ENCODE results near the gene SFXN3. TPM values are rescaled to one million over a fixed set of nuclear protein-coding genes. Genes with fewer than 3 reads are reported as not detected.
A peak's percentile ranks its signal among the peaks of the same experiment; 100 is the strongest.

The SFXN3 gene
- total and polyA plus RNA-seq, 2 of the 13 experiments (the other 11 are each of a cell fraction or from before 2014, with no cell fraction given), result 16.8 to 71.5 TPM

DNA sequence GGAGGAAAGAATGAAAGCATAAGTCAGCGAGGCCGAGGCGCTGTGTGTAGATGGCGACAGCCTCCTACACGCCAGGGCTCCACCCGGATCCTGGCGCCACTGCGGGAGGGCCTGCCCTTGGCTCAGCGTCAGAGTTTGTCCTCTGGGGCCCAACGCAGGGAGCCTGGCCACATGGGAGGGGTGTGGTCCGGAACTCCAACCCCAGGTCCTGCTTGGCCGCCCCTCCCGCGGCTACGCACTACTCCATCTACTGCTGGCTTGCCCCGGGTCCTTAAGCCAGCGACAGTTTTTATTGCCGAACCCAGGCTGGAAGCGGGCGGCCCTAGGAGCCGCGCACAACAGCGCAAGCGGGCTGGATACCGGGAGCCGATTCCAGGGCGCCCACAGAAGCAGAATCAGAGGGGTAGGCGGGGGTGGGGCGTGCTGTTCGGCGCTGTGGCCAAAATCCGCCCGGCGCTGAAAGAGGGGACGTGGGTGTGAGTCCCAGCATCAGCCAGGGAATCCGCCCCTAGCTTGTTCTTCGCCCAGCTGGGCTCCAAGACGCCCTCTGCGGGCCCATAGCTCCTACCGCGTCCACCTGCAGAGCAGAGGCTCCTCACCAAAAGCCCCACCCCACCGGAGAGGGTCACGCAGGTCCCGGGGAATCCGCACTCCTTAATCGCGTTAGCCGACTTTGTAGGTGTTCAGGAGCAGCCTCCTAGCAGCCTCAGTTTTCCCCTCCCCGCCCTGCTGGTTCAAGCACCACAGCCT is 35.3 kb downstream of the SFXN3 start (continued):
- TF ChIP-seq SYNCRIP (IDR thresholded peaks at IDR 0.05; ENCODE audit: insufficient read depth, low read depth, low read length), result no peak
- TF ChIP-seq, protein P1, sequence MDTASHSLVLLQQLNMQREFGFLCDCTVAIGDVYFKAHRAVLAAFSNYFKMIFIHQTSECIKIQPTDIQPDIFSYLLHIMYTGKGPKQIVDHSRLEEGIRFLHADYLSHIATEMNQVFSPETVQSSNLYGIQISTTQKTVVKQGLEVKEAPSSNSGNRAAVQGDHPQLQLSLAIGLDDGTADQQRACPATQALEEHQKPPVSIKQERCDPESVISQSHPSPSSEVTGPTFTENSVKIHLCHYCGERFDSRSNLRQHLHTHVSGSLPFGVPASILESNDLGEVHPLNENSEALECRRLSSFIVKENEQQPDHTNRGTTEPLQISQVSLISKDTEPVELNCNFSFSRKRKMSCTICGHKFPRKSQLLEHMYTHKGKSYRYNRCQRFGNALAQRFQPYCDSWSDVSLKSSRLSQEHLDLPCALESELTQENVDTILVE (CRISPR knock-in tag; IDR thresholded peaks at IDR 0.05), result no peak
- peak; percentile 68 for TF ChIP-seq HIVEP1 (CRISPR knock-in tag; IDR thresholded peaks at IDR 0.05)
- TF ChIP-seq CREB1 (IDR thresholded peaks at IDR 0.05), result no peak; the same call in 1 of the 2 replicates
- TF ChIP-seq CREB1 (CRISPR knock-in tag; IDR thresholded peaks at IDR 0.05), result peak; percentile 69
- TF ChIP-seq, protein P2, sequence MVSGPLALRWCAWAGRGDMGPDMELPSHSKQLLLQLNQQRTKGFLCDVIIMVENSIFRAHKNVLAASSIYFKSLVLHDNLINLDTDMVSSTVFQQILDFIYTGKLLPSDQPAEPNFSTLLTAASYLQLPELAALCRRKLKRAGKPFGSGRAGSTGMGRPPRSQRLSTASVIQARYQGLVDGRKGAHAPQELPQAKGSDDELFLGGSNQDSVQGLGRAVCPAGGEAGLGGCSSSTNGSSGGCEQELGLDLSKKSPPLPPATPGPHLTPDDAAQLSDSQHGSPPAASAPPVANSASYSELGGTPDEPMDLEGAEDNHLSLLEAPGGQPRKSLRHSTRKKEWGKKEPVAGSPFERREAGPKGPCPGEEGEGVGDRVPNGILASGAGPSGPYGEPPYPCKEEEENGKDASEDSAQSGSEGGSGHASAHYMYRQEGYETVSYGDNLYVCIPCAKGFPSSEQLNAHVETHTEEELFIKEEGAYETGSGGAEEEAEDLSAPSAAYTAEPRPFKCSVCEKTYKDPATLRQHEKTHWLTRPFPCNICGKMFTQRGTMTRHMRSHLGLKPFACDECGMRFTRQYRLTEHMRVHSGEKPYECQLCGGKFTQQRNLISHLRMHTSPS (CRISPR knock-in tag; IDR thresholded peaks at IDR 0.05; ENCODE audit: low read depth), result 0 out of 2 replicates have a peak, but pooled peaks have one; percentile 28
- no peak for TF ChIP-seq NFYB (CRISPR knock-in tag; IDR thresholded peaks at IDR 0.05)
- TF ChIP-seq SP2 (CRISPR knock-in tag; IDR thresholded peaks at IDR 0.05), result no peak
- peak; percentile 65 for TF ChIP-seq TARDBP (CRISPR knock-in tag; IDR thresholded peaks at IDR 0.05)
- TF ChIP-seq BRD4 (CRISPR knock-in tag; IDR thresholded peaks at IDR 0.05), result no peak
- TF ChIP-seq EZH2 (conservative IDR thresholded peaks at IDR 0.05; ENCODE audit: low read depth, low read length), result no peak
- peak; percentile 75; the same call in 1 of the 2 replicates for TF ChIP-seq ZSCAN31 (CRISPR knock-in tag; IDR thresholded peaks at IDR 0.05; ENCODE audit: low read depth)
- peak; percentile 69 to 78 for TF ChIP-seq HMGXB4 (CRISPR knock-in tag; IDR thresholded peaks at IDR 0.05; ENCODE audit: borderline replicate concordance in 1 of 2, low read depth in 1 of 2)
- 0 out of 2 replicates have a peak, but pooled peaks have one; percentile 13 for TF ChIP-seq ZNF430 (CRISPR knock-in tag; IDR thresholded peaks at IDR 0.05)
- peak in 1 of 2 experiments; percentile 50; a peak in 1 of 4 replicates for TF ChIP-seq EP300 (IDR thresholded peaks at IDR 0.05; ENCODE audit: low read depth in 2 of 2, low read length in 2 of 2)
- no peak; the same call in 1 of the 2 replicates for TF ChIP-seq EP300 (CRISPR knock-in tag; IDR thresholded peaks at IDR 0.05; ENCODE audit: borderline replicate concordance)
- no peak for TF ChIP-seq ZNF20 (CRISPR knock-in tag; IDR thresholded peaks at IDR 0.05)
- no peak for TF ChIP-seq PRMT3 (CRISPR knock-in tag; IDR thresholded peaks at IDR 0.05; ENCODE audit: borderline replicate concordance, low read depth)
- TF ChIP-seq ZNF17 (CRISPR knock-in tag; IDR thresholded peaks at IDR 0.05), result no peak
- TF ChIP-seq ZNF512 (CRISPR knock-in tag; IDR thresholded peaks at IDR 0.05), result no peak
- TF ChIP-seq IRX3 (CRISPR knock-in tag; IDR thresholded peaks at IDR 0.05; ENCODE audit: borderline replicate concordance, low read depth), result no peak
- no peak for TF ChIP-seq ZNF101 (CRISPR knock-in tag; IDR thresholded peaks at IDR 0.05; ENCODE audit: borderline replicate concordance, low read depth)
- TF ChIP-seq ZNF879 (CRISPR knock-in tag; IDR thresholded peaks at IDR 0.05), result no peak
- TF ChIP-seq ZNF337 (CRISPR knock-in tag; IDR thresholded peaks at IDR 0.05; ENCODE audit: borderline replicate concordance, low read depth), result no peak
